Skeletal muscle satellite cell (primary cell): ENCODE measurements around the gene SLC22A23.
A peak's percentile ranks its signal among the peaks of the same experiment; 100 is the strongest.
"Not testable (repeated sequence)": the region's sequence is repeated elsewhere in the genome, so short reads cannot be mapped to it uniquely, and the experiment has no call there.

Experiments used
- H3K27me3 ChIP-seq: 2 replicates; pipeline ENCODE4 v1.7.0; 2013; ENCODE audit warnings: low read length; ENCODE audit not compliant: control insufficient read depth, insufficient read depth
- H3K36me3 ChIP-seq: 2 replicates; pipeline ENCODE4 v1.7.0; 2013; ENCODE audit warnings: mild to moderate bottlenecking, control low read depth, low read length; ENCODE audit not compliant: insufficient read depth
- H3K4me1 ChIP-seq: 2 replicates; pipeline ENCODE4 v1.7.0; 2013; ENCODE audit warnings: low read length; ENCODE audit not compliant: control insufficient read depth, insufficient read depth
- H3K4me2 ChIP-seq: 2 replicates; pipeline ENCODE4 v1.7.0; 2013; ENCODE audit warnings: mild to moderate bottlenecking, low read length
- H3K4me3 ChIP-seq: 2 replicates; pipeline ENCODE4 v1.7.0; 2013; ENCODE audit warnings: low read length
- H3K9ac ChIP-seq: 2 replicates; pipeline ENCODE4 v1.7.0; 2013; ENCODE audit warnings: mild to moderate bottlenecking, low read depth, low read length, moderate library complexity
- H3K9me3 ChIP-seq: replicated peaks from 2 replicates; pipeline ENCODE4 v1.7.0; 2013; ENCODE audit warnings: mild to moderate bottlenecking, control low read depth, low read length

Gene SLC22A23

GRCh38 chr6:3244832-3245161 lies 212.1 kb downstream of the SLC22A23 start:
- not testable (repeated sequence) for H3K4me2 ChIP-seq, H3K9me3 ChIP-seq, H3K4me3 ChIP-seq, H3K9ac ChIP-seq, H3K36me3 ChIP-seq
- Histone ChIP-seq H3K4me1 (peaks cover 21% of the 10 kb centered on the region), H3K27me3 (peaks cover 15% of the 10 kb centered on the region)

GRCh38 chr6:3244003-3244831 lies 212.6 kb downstream of the SLC22A23 start:
- H3K4me3 ChIP-seq, result no peak overlapping the region
- no peak overlapping the region for H3K9ac ChIP-seq
- H3K9me3 ChIP-seq, result no peaks in the 10 kb centered on the region
- H3K4me2 ChIP-seq, result no peak overlapping the region
- peaks cover 18% of the 10 kb centered on the region for H3K27me3 ChIP-seq
- H3K4me1 ChIP-seq, result peaks cover 21% of the 10 kb centered on the region
- H3K36me3 ChIP-seq, result no peaks in the 10 kb centered on the region

GRCh38 chr6:3242768-3243167 lies 214.1 kb downstream of the SLC22A23 start:
- H3K4me3 ChIP-seq, result no peak overlapping the region
- H3K36me3 ChIP-seq, result no peaks in the 10 kb centered on the region
- peaks cover 21% of the 10 kb centered on the region for H3K4me1 ChIP-seq
- H3K9ac ChIP-seq, result no peak overlapping the region
- H3K4me2 ChIP-seq, result no peak overlapping the region
- H3K27me3 ChIP-seq, result peaks cover 26% of the 10 kb centered on the region
- H3K9me3 ChIP-seq, result no peaks in the 10 kb centered on the region

GRCh38 chr6:3241745-3242144 lies 215.1 kb downstream of the SLC22A23 start:
- Histone ChIP-seq H3K4me1 (peaks cover 20% of the 10 kb centered on the region), H3K27me3 (peaks cover 26% of the 10 kb centered on the region)
- not testable (repeated sequence) for H3K36me3 ChIP-seq, H3K4me2 ChIP-seq, H3K9me3 ChIP-seq, H3K9ac ChIP-seq, H3K4me3 ChIP-seq

GRCh38 chr6:3240595-3240994 lies 216.3 kb downstream of the SLC22A23 start:
- Histone ChIP-seq H3K9ac (no peak overlapping the region), H3K4me3 (no peak overlapping the region), H3K36me3 (no peaks in the 10 kb centered on the region), H3K27me3 (peaks cover 34% of the 10 kb centered on the region), H3K4me1 (peaks cover 17% of the 10 kb centered on the region), H3K4me2 (no peak overlapping the region), H3K9me3 (no peaks in the 10 kb centered on the region)

GRCh38 chr6:3239110-3239830 lies 217.6 kb downstream of the SLC22A23 start:
- H3K27me3 ChIP-seq, result peaks cover 39% of the 10 kb centered on the region
- no peaks in the 10 kb centered on the region for H3K9me3 ChIP-seq
- no peak overlapping the region for H3K4me3 ChIP-seq
- no peak overlapping the region for H3K9ac ChIP-seq
- H3K36me3 ChIP-seq, result no peaks in the 10 kb centered on the region
- peaks cover 17% of the 10 kb centered on the region for H3K4me1 ChIP-seq
- no peak overlapping the region for H3K4me2 ChIP-seq

- H3K4me1 ChIP-seq, result peaks cover 17% of the 10 kb centered on the region
- H3K9me3 ChIP-seq, result no peaks in the 10 kb centered on the region
- H3K36me3 ChIP-seq, result no peaks in the 10 kb centered on the region
- H3K4me3 ChIP-seq, result peak overlapping the region; percentile 58
- H3K27me3 ChIP-seq, result peaks cover 45% of the 10 kb centered on the region
- H3K9ac ChIP-seq, result peak overlapping the region; percentile 51
- H3K4me2 ChIP-seq, result peak overlapping the region; percentile 75
Measured at GRCh38 chr6:3237761-3238662, 218.8 kb downstream of the SLC22A23 start.

- Histone ChIP-seq H3K9ac (no peak overlapping the region), H3K4me3 (no peak overlapping the region)
Measured at GRCh38 chr6:3236005-3236404, 220.8 kb downstream of the SLC22A23 start.

GRCh38 chr6:3235486-3235885 lies 221.4 kb downstream of the SLC22A23 start:
- H3K4me1 ChIP-seq, result peaks cover 26% of the 10 kb centered on the region

More at GRCh38 chr6:3236005-3236404, 220.8 kb downstream of the SLC22A23 start:
- H3K27me3 ChIP-seq, result peaks cover 63% of the 10 kb centered on the region
- no peak overlapping the region for H3K4me2 ChIP-seq
- H3K36me3 ChIP-seq, result no peaks in the 10 kb centered on the region
- peaks cover 26% of the 10 kb centered on the region for H3K4me1 ChIP-seq
- H3K9me3 ChIP-seq, result no peaks in the 10 kb centered on the region

GRCh38 chr6:3233904-3234303 lies 222.9 kb downstream of the SLC22A23 start:
- Histone ChIP-seq H3K36me3 (no peaks in the 10 kb centered on the region), H3K4me2 (no peak overlapping the region), H3K27me3 (peaks cover 70% of the 10 kb centered on the region), H3K4me1 (peaks cover 36% of the 10 kb centered on the region), H3K9ac (no peak overlapping the region), H3K4me3 (no peak overlapping the region), H3K9me3 (no peaks in the 10 kb centered on the region)

More at GRCh38 chr6:3235486-3235885, 221.4 kb downstream of the SLC22A23 start:
- H3K9me3 ChIP-seq, result no peaks in the 10 kb centered on the region
- H3K4me2 ChIP-seq, result no peak overlapping the region
- peaks cover 66% of the 10 kb centered on the region for H3K27me3 ChIP-seq
- H3K36me3 ChIP-seq, result no peaks in the 10 kb centered on the region
- no peak overlapping the region for H3K9ac ChIP-seq
- no peak overlapping the region for H3K4me3 ChIP-seq

GRCh38 chr6:3233321-3233720 lies 223.5 kb downstream of the SLC22A23 start:
- H3K36me3 ChIP-seq, result no peaks in the 10 kb centered on the region
- no peak overlapping the region for H3K4me3 ChIP-seq
- H3K9ac ChIP-seq, result no peak overlapping the region
- peaks cover 37% of the 10 kb centered on the region for H3K4me1 ChIP-seq
- no peak overlapping the region for H3K4me2 ChIP-seq
- H3K9me3 ChIP-seq, result no peaks in the 10 kb centered on the region
- H3K27me3 ChIP-seq, result peaks cover 73% of the 10 kb centered on the region
